ENCODE measurements around the gene CACNA1F.

Gene CACNA1F

GRCh38 chrX:49191574-49192011, 41.5 kb downstream of the CACNA1F start:
- peak overlapping the region; percentile 41 for H3K27ac ChIP-seq (ENCODE audit: poor library complexity, severe bottlenecking)
- TF ChIP-seq CTCF (IDR thresholded peaks at IDR 0.05; ENCODE audit: poor library complexity, severe bottlenecking) = no peak
- H3K4me3 ChIP-seq (ENCODE audit: severe bottlenecking) = peak overlapping the region; percentile 82
- DNase-seq (ENCODE audit: low spot score) (no peak), ATAC-seq (ENCODE audit: low read depth) (peak; percentile 1)
- no peaks in the 10 kb centered on the region for H3K27me3 ChIP-seq (ENCODE audit: insufficient read depth, poor library complexity, severe bottlenecking)
- no peaks in the 10 kb centered on the region for H3K36me3 ChIP-seq (ENCODE audit: low read depth)
- H3K9me3 ChIP-seq (ENCODE audit: severe bottlenecking) = no peaks in the 10 kb centered on the region
- H3K4me1 ChIP-seq (ENCODE audit: insufficient read depth, poor library complexity, severe bottlenecking) = no peaks in the 10 kb centered on the region

- no peaks in the 10 kb centered on the region for H3K27me3 ChIP-seq (ENCODE audit: insufficient read depth, poor library complexity, severe bottlenecking)
- DNase-seq (ENCODE audit: low spot score) = peak; percentile 93
- peak overlapping the region; percentile 82 for H3K4me3 ChIP-seq (ENCODE audit: severe bottlenecking)
- no peaks in the 10 kb centered on the region for H3K4me1 ChIP-seq (ENCODE audit: insufficient read depth, poor library complexity, severe bottlenecking)
- no peak for TF ChIP-seq CTCF (IDR thresholded peaks at IDR 0.05; ENCODE audit: poor library complexity, severe bottlenecking)
- ATAC-seq (ENCODE audit: low read depth) = peak; percentile 92
- H3K9me3 ChIP-seq (ENCODE audit: severe bottlenecking) = no peaks in the 10 kb centered on the region
- no peaks in the 10 kb centered on the region for H3K36me3 ChIP-seq (ENCODE audit: low read depth)
- peak overlapping the region; percentile 67 for H3K27ac ChIP-seq (ENCODE audit: poor library complexity, severe bottlenecking)
These were observed 42.1 kb downstream of the CACNA1F start for GRCh38 chrX:49190821-49191573.

GRCh38 chrX:49189606-49190005, 43.5 kb downstream of the CACNA1F start:
- Histone ChIP-seq H3K4me1 (ENCODE audit: insufficient read depth, poor library complexity, severe bottlenecking) (no peaks in the 10 kb centered on the region), H3K36me3 (ENCODE audit: low read depth) (no peaks in the 10 kb centered on the region), H3K27me3 (ENCODE audit: insufficient read depth, poor library complexity, severe bottlenecking) (no peaks in the 10 kb centered on the region), H3K9me3 (ENCODE audit: severe bottlenecking) (no peaks in the 10 kb centered on the region), H3K27ac (ENCODE audit: poor library complexity, severe bottlenecking) (peak overlapping the region; percentile 67), H3K4me3 (ENCODE audit: severe bottlenecking) (no peak overlapping the region)
- ATAC-seq (ENCODE audit: low read depth) = no peak
- no peak for TF ChIP-seq CTCF (IDR thresholded peaks at IDR 0.05; ENCODE audit: poor library complexity, severe bottlenecking)
- DNase-seq (ENCODE audit: low spot score) = no peak

GRCh38 chrX:49188468-49189076, 44.6 kb downstream of the CACNA1F start:
- H3K4me1 ChIP-seq (ENCODE audit: insufficient read depth, poor library complexity, severe bottlenecking) = no peaks in the 10 kb centered on the region
- H3K4me3 ChIP-seq (ENCODE audit: severe bottlenecking) = no peak overlapping the region
- no peak for DNase-seq (ENCODE audit: low spot score)
- TF ChIP-seq CTCF (IDR thresholded peaks at IDR 0.05; ENCODE audit: poor library complexity, severe bottlenecking) = no peak
- no peaks in the 10 kb centered on the region for H3K27me3 ChIP-seq (ENCODE audit: insufficient read depth, poor library complexity, severe bottlenecking)
- no peak for ATAC-seq (ENCODE audit: low read depth)
- H3K9me3 ChIP-seq (ENCODE audit: severe bottlenecking) = no peaks in the 10 kb centered on the region
- peak overlapping the region; percentile 67 for H3K27ac ChIP-seq (ENCODE audit: poor library complexity, severe bottlenecking)
- peaks cover 6% of the 10 kb centered on the region for H3K36me3 ChIP-seq (ENCODE audit: low read depth)

- Histone ChIP-seq H3K27me3 (ENCODE audit: insufficient read depth, poor library complexity, severe bottlenecking) (no peaks in the 10 kb centered on the region), H3K36me3 (ENCODE audit: low read depth) (peaks cover 16% of the 10 kb centered on the region), H3K4me1 (ENCODE audit: insufficient read depth, poor library complexity, severe bottlenecking) (no peaks in the 10 kb centered on the region), H3K9me3 (ENCODE audit: severe bottlenecking) (no peaks in the 10 kb centered on the region), H3K27ac (ENCODE audit: poor library complexity, severe bottlenecking) (no peak overlapping the region), H3K4me3 (ENCODE audit: severe bottlenecking) (no peak overlapping the region)
- no peak for TF ChIP-seq CTCF (IDR thresholded peaks at IDR 0.05; ENCODE audit: poor library complexity, severe bottlenecking)
- DNase-seq (ENCODE audit: low spot score) (no peak), ATAC-seq (ENCODE audit: low read depth) (no peak)
These were observed 45.6 kb downstream of the CACNA1F start for GRCh38 chrX:49187526-49187925.
